Mucosa of descending colon (tissue), 3 donors: ENCODE results near the gene MIDN. TPM values are rescaled to one million over a fixed set of nuclear protein-coding genes. Genes with fewer than 3 reads are reported as not detected.
"Not testable (repeated sequence)": the region's sequence is repeated elsewhere in the genome, so short reads cannot be mapped to it uniquely, and the experiment has no call there.

Source experiments
- ATAC-seq: fragments of 200-7000 bp; cut with Tn5 transposase; one replicate; pipeline ENCODE4 v1.9.1; 2020; ENCODE audit warnings: mild to moderate bottlenecking, moderate library complexity
- DNase-seq, 3 donors: peaks; one replicate each; pipeline ENCODE4 v3.0.0-alpha.2; 2020
- H3K36me3 ChIP-seq: fragments of 200-600 bp; one replicate; pipeline ENCODE4 v1.8.0; 2021; ENCODE audit warnings: low read depth, mild to moderate bottlenecking
- H3K4me1 ChIP-seq: fragments of 200-600 bp; one replicate; pipeline ENCODE4 v1.8.0; 2021; ENCODE audit warnings: low read depth, mild to moderate bottlenecking
- H3K4me3 ChIP-seq: fragments of 200-600 bp; one replicate; pipeline ENCODE4 v1.8.0; 2021; ENCODE audit warnings: mild to moderate bottlenecking
- H3K9me3 ChIP-seq: fragments of 200-600 bp; one replicate; pipeline ENCODE4 v1.8.0; 2021; ENCODE audit warnings: mild to moderate bottlenecking
- intact Hi-C, 2 donors: fragments of 100-400 bp; cut with DNase I in 1 of 2; cut with micrococcal nuclease in 1 of 2; formaldehyde crosslinking; loops; one replicate each; pipeline versions ENCODE4 v1.11.0 to v1.11.1; 2022; cut with DNase I, micrococcal nuclease
- total RNA-seq, 3 donors: library from RNA; stranded (reverse); fragmentation: NEBNext Ultra II Directional in 2 of 3; extraction: Animal tissue kit (Norgen Biotek cat#: 25700) in 2 of 3; gene quantifications; one replicate each; pipeline versions ENCODE4 v1.2.1 to v1.2.4, GENCODE V29; 2021 to 2023
- TF ChIP-seq, protein P1 (sequence below): fragments of 200-600 bp; IDR thresholded peaks from one replicate; pipeline ENCODE4 v1.8.0; 2022; ENCODE audit warnings: antibody characterized with exemption, mild to moderate bottlenecking
- donor health status: DM: no; HTN: no; CAD: no; lungs with moderate emphysema.
- donor health status: DM: no; HTN: no; CAD: no.
- donor health status: DM: no; HTN: yes; CAD: no.

Gene MIDN
- total RNA-seq, 3 donors from 2014 or later, result 136 to 251 (median 213) TPM

DNA sequence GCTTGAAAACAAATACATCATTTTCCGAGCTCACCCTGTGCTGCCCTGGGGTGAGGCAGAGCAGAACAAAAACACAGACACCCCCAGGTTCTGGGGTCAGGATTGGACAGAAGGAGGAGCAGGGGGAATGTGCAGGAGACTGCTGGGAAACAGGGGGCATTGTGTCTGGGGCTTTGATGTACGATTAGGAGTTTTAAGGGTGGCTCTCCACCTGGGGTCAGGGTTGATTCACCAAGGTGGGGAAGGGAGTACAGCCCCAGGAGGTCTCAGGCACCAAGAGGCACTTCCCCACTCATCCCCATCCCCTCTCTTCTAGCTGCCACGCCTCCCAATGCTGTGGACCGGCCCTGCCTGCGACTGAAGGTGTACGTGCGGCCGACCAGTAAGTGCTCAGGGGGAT is 49.9 kb downstream of the MIDN start:
- intact Hi-C loops, result no loop called here
- Histone ChIP-seq H3K4me3 (no peak overlapping the region), H3K36me3 (no peaks in the 10 kb centered on the region), H3K4me1 (no peaks in the 10 kb centered on the region), H3K9me3 (no peaks in the 10 kb centered on the region)
- no peak for DNase-seq
- TF ChIP-seq, protein P1, sequence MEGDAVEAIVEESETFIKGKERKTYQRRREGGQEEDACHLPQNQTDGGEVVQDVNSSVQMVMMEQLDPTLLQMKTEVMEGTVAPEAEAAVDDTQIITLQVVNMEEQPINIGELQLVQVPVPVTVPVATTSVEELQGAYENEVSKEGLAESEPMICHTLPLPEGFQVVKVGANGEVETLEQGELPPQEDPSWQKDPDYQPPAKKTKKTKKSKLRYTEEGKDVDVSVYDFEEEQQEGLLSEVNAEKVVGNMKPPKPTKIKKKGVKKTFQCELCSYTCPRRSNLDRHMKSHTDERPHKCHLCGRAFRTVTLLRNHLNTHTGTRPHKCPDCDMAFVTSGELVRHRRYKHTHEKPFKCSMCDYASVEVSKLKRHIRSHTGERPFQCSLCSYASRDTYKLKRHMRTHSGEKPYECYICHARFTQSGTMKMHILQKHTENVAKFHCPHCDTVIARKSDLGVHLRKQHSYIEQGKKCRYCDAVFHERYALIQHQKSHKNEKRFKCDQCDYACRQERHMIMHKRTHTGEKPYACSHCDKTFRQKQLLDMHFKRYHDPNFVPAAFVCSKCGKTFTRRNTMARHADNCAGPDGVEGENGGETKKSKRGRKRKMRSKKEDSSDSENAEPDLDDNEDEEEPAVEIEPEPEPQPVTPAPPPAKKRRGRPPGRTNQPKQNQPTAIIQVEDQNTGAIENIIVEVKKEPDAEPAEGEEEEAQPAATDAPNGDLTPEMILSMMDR, result no peak
- no peak for ATAC-seq

DNA sequence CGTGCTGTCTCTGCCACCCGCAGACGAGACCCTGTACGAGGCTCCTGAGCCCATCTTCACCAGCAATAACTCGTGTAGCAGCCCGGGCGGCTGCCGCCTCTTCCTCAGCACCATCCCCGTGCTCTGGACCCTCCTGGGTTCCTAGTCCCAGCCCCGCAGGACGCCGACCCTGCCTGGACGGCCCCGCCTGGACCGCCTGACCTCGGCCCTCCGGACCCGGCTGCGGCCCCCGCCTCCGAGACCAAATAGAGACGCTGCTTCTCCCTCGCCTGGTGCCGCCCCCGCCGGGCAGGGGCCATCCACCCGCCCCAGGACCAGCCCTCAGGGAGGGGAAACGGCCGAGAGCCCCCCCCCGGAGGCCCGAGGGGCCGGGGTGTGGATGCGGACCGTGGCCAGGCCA is 51.4 kb downstream of the MIDN start:
- DNase-seq, result no peak
- intact Hi-C loops, result no loop called here
- no peaks in the 10 kb centered on the region for H3K36me3 ChIP-seq

DNA sequence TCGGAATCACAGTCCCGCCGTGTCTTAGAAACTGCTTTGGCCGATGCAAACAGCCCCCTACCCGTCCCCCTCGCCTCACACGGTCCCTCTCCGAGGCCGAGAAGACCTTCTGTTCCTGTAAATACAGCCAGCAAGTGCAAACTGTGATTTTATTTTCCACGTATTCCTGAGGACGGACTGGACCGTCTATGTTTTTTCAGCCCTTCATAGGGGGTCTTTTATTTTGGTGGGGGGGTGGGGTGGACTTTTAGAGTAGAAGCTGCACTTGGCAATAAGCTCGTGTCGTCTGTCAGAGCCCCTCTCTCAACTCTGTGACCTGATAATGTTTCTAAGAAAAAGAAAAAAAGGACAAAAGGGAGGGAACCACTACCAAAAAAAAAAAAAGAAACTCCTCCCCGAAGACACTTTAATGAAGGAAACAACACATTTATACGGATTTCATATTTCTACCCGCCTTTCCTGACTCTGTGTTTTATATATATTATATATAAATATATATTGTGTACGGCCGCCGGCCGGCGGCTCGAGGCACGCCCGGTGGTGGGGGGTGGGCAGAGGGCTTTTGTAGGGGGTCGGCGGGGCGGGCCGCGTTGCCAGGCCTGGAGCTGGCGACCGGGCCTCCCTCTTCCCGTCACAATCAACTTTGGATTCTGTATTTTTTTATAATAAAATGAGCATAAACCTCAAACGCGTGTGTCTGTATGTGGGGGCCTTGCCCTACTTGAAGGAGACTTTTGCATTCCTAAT is 52.5 kb downstream of the MIDN start:
- H3K4me1 ChIP-seq, result peaks cover 9% of the 10 kb centered on the region
- H3K9me3 ChIP-seq, result no peaks in the 10 kb centered on the region
- H3K36me3 ChIP-seq, result no peaks in the 10 kb centered on the region
- H3K4me3 ChIP-seq, result no peak overlapping the region
- no peak for DNase-seq
- ATAC-seq, result no peak
- intact Hi-C loops, result no loop called here
- TF ChIP-seq, protein P1, result no peak

More for the DNA sequence above, 51.4 kb downstream of the MIDN start:
- ATAC-seq, result no peak
- Histone ChIP-seq H3K4me1 (peaks cover 9% of the 10 kb centered on the region), H3K9me3 (no peaks in the 10 kb centered on the region), H3K4me3 (no peak overlapping the region)
- TF ChIP-seq, protein P1, result no peak

DNA sequence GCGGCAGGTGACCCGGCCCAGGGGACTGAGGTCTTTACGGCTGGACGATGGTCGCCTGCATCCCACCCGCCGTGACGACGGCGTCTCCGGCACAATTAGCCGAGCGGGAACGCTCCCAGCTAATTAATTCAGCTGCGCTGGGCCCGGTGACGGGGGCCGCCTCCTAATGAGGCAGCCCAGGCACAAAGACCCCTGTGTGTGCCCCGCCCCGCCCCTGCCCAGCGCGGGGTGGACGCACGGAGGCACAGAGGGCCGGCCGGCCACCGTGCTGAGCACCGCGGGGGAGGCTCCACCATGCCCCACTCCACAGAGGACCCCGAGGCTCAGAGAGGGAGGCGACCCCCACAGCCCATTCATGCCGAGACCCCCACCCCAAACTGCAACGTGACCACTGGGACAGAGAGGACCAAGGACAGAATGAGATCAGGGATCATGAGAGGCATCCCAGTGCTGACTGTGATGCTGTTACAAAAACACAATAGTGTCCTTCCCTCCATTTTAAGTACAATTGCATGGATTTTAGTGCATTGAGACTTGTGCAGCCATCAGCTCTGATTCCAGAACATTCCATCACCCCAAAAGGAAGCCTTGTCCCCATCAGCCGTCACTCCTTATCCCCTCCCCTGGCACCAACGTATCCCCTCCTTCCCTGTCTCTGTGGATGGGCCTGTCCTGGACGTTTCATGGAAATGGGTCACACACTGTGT is 54.3 kb downstream of the MIDN start:
- intact Hi-C loops, result no loop called here
- no peak for ATAC-seq
- Histone ChIP-seq H3K4me1 (peaks cover 9% of the 10 kb centered on the region), H3K36me3 (no peaks in the 10 kb centered on the region), H3K4me3 (no peak overlapping the region), H3K9me3 (no peaks in the 10 kb centered on the region)
- DNase-seq, result no peak
- TF ChIP-seq, protein P1, result no peak

DNA sequence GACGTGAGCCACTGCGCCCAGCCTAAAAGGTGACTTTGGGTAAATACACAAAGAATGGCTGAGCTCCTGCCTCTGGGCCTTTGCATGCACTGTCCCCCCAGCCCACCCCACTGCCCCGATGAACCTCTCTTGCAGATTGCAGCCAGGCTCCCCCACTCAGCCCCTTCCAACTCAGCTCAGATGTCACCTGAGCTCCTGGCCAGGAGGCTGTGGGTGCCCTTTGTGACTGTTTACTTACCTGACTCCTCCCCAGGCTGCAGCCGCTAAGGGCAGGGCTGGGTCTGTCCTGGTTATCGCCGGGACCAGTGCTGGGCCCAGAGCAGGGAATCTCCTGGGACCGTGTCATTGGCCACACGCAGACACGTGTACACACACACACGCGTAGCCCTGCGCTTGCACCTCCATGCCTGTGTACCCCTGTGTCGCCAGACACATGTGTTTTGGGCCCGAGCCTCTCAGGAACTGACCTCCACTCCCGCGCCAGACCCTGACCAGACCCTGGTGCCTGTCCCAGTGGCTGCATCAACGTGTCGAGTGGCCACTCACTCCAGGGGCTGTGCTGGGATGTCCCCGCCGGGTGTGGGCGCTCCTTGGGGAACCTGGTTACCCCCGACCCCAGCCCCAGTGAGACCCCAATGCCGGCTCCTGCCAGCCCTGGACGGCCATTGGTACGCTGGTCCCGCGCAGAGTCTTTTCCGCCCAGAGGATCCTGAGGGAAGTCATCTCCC is 56.0 kb downstream of the MIDN start:
- Histone ChIP-seq H3K4me3 (no peak overlapping the region), H3K9me3 (no peaks in the 10 kb centered on the region), H3K36me3 (no peaks in the 10 kb centered on the region), H3K4me1 (peaks cover 9% of the 10 kb centered on the region)
- intact Hi-C loops, result no loop called here
- ATAC-seq (peak; percentile 98), DNase-seq (peak in 2 of 3 donors; percentile 72 to 75)
- TF ChIP-seq, protein P1, result no peak

DNA sequence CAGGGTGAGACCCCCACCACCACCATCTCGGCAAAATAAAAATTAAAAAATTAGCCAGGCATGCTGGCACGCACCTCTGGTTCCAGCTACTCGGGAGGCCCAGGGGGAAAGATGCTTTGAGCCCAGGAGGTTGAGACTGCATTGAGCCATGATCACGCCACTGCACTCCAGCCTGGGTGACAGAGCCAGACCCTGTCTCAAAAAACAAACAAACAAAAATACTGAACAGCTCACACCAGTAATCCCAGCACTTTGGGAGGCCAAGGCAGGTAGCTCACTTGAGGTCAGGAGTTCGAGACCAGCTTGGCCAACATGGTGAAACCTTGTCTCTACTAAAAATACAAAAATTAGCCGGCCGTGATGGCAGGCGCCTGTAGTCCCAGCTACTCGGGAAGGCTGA is 57.0 kb downstream of the MIDN start:
- H3K36me3 ChIP-seq, H3K4me1 ChIP-seq, intact Hi-C loops, H3K4me3 ChIP-seq, DNase-seq, H3K9me3 ChIP-seq, ATAC-seq: not testable (repeated sequence)
